GM12878 (cell line): Measurements from ENCODE around the gene PC. TPM values are rescaled to one million over a fixed set of nuclear protein-coding genes. Genes with fewer than 3 reads are reported as not detected.

Experiments used
- ATAC-seq: fragments of 200-7000 bp; cut with Tn5 transposase; 3 replicates; pipeline ENCODE4 v1.9.1; 2020; ENCODE audit warnings: mild to moderate bottlenecking, moderate library complexity
- BruUV-seq: library from RNA; stranded (reverse); fragments of 400-500 nt; replicated peaks from 2 replicates; lab custom pipeline; 2021; lab: Mats Ljungman, UMichigan
- CTCF ChIA-PET: fragments of 300-600 bp; sonication (Branson Sonifier 250); formaldehyde crosslinking; extraction: SDS; loops from one replicate; lab custom pipeline; 2021; ENCODE audit warnings: inconsistent platforms; lab: Yijun Ruan, JAX
- POLR2A ChIA-PET: fragments of 350-600 bp; formaldehyde crosslinking; extraction: SDS; loops from one replicate; lab custom pipeline; 2021; ENCODE audit warnings: inconsistent platforms; lab: Charles Lee
- RAD21 ChIA-PET: fragments of 300-600 bp; sonication (Branson Sonifier 250); formaldehyde crosslinking; loops from one replicate; lab custom pipeline; 2023; ENCODE audit warnings: antibody characterized with exemption; ENCODE audit not compliant: unreplicated experiment; lab: Charles Lee
- SMC1A ChIA-PET: fragments of 300-600 bp; sonication (Branson Sonifier 250); formaldehyde crosslinking; loops from one replicate; lab custom pipeline; 2023; ENCODE audit not compliant: unreplicated experiment, uncharacterized antibody; lab: Charles Lee
- DNase-seq: peaks from one replicate; pipeline ENCODE4 v3.0.0-alpha.2; 2011; ENCODE audit warnings: low read depth, low spot score
- FAIRE-seq: peaks from 3 replicates; lab custom pipeline; 2011; peaks lifted over from hg19 to GRCh38; lab: Jason Lieb, UNC
- H2AFZ ChIP-seq: 2 replicates; pipeline ENCODE4 v1.6.0; 2011; ENCODE audit warnings: low read depth, low read length, control low read depth; ENCODE audit not compliant: control insufficient read depth
- H3K27ac ChIP-seq: 2 replicates; pipeline ENCODE4 v1.5.1; 2011; ENCODE audit warnings: control low read depth; ENCODE audit not compliant: control insufficient read depth, insufficient read depth
- H3K27me3 ChIP-seq, 2 experiments: replicated peaks in 1 of 2; 2 replicates each; pipeline versions ENCODE4 v1.6.0 to v1.6.1; 2011; ENCODE audit warnings: low read length in 1 of 2; ENCODE audit not compliant: control insufficient read depth in 2 of 2, insufficient read depth in 2 of 2
- H3K36me3 ChIP-seq, 2 experiments: 2 replicates each; pipeline ENCODE4 v1.5.1; 2011; ENCODE audit warnings: low read length in 1 of 2; ENCODE audit not compliant: control insufficient read depth in 2 of 2, insufficient read depth in 2 of 2
- H3K4me1 ChIP-seq: 2 replicates; pipeline ENCODE4 v1.6.1; 2011; ENCODE audit warnings: mild to moderate bottlenecking, low read length, moderate library complexity, mixed read lengths; ENCODE audit not compliant: control insufficient read depth, insufficient read depth
- H3K4me2 ChIP-seq: 2 replicates; pipeline ENCODE4 v1.6.0; 2011; ENCODE audit warnings: control low read depth; ENCODE audit not compliant: control insufficient read depth, insufficient read depth
- H3K4me3 ChIP-seq: fragments of 200-600 bp; sonication (generic); 2 replicates; pipeline ENCODE4 v1.5.1; 2016
- H3K79me2 ChIP-seq: 2 replicates; pipeline ENCODE4 v1.6.0; 2011; ENCODE audit warnings: low read length; ENCODE audit not compliant: control insufficient read depth, insufficient read depth
- H3K9ac ChIP-seq: 2 replicates; pipeline ENCODE4 v1.8.0; 2011; ENCODE audit warnings: low read length, control low read depth, mixed read lengths; ENCODE audit not compliant: control insufficient read depth, insufficient read depth
- H3K9me3 ChIP-seq: replicated peaks from 3 replicates; pipeline ENCODE4 v1.5.1; 2011; ENCODE audit warnings: mild to moderate bottlenecking, low read length; ENCODE audit not compliant: control insufficient read depth, insufficient read depth
- H4K20me1 ChIP-seq: 2 replicates; pipeline ENCODE4 v1.6.0; 2011; ENCODE audit not compliant: control insufficient read depth, insufficient read depth
- RUNX3 ChIP-seq: IDR thresholded peaks from 2 replicates; pipeline ENCODE4 v1.6.1; 2012; ENCODE audit warnings: low read length, inconsistent platforms
- TCF12 ChIP-seq: IDR thresholded peaks from 2 replicates; pipeline ENCODE4 v1.6.1; 2011; ENCODE audit warnings: low read depth, mild to moderate bottlenecking, low read length
- WGBS: methylation state at CpG from one replicate; pipeline ENCODE4 v1.1.6; 2016; ENCODE audit warnings: low lambda C conversion rate; ENCODE audit not compliant: insufficient replicate concordance, insufficient coverage; ENCODE audit errors: missing lambda C conversion rate; 5-methylcytosine and 5-hydroxymethylcytosine counted together
- in situ Hi-C: fragments of 300-500 bp; cut with MboI; formaldehyde crosslinking; loops from 9 replicates; pipeline ENCODE4 v1.14.3; 2018; ENCODE audit warnings: mixed read lengths
- intact Hi-C: fragments of 100-400 bp; cut with micrococcal nuclease; formaldehyde crosslinking; loops from one replicate; pipeline ENCODE4 v1.14.2; 2022; ENCODE audit not compliant: unreplicated experiment
- polyA plus RNA-seq, 11 experiments: library from polyadenylated mRNA; depleted of rRNA in 4 of 11; unstranded in 6 of 11; stranded (reverse) in 5 of 11; fragments of >200 nt; fragmentation: Nextera tagmentation in 4 of 11; fragmentation: Illumina TruSeq in 1 of 11; extraction: Ambion mirVana in 4 of 11; extraction: Trizol in 1 of 11; gene quantifications; 1 replicate in 1 of 11; 2 replicates in 10 of 11; pipeline versions ENCODE4 v1.2.1 to v1.2.3, GENCODE V29; 2011 to 2016; ENCODE audit warnings: inconsistent platforms in 2 of 11, missing spikeins in 2 of 11, low read depth in 1 of 11
- total RNA-seq, 4 experiments: library from RNA; depleted of rRNA in 3 of 4; stranded (reverse); fragments of >200 nt in 3 of 4; fragmentation: Illumina TruSeq in 1 of 4; extraction: Trizol in 1 of 4; gene quantifications; 2 replicates each; pipeline versions ENCODE4 v1.2.1 to v1.2.3, GENCODE V29; 2013 to 2021
- TF ChIP-seq, protein P1 (sequence below): fragments of 450-650 bp; IDR thresholded peaks from 2 replicates; pipeline ENCODE4 v1.6.1; 2017; ENCODE audit warnings: mild to moderate bottlenecking, moderate library complexity

Gene PC
- total and polyA plus RNA-seq, 10 of the 15 experiments (the other 5 are each of a cell fraction or from before 2014, with no cell fraction given) = 0.22 to 10.3 (median 4.5) TPM

DNA sequence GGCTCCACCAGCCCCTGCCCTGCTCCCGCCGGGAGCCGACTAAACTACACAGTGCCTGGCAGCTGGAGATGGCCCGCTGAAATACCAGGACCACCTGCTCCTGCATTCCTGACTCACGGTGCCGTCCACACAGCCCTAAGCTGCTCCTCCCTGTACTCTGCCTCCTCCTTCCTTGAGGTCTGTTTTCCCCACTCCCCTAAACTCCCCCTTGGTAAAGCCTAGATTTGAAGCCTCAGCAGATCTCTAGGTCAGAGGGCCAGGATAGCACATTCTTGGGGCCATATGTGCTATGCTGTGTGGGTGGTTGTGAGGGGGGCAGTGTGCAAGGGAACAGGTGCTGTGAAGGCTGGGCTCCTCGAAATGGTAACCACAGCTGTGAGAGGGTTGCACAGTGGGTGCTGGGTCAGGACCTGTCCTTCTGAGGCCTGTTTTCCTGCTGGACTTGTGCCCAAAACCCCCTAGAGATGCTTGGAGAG, 91.6 kb downstream of the PC start:
- Histone ChIP-seq H3K27ac (no peak overlapping the region), H3K27me3 (no peaks in the 10 kb centered on the region), H3K4me1 (peaks cover 11% of the 10 kb centered on the region), H3K9me3 (no peaks in the 10 kb centered on the region), H3K36me3 (no peaks in the 10 kb centered on the region), H3K4me3 (no peak overlapping the region), H3K9ac (no peak overlapping the region), H3K4me2 (no peak overlapping the region), H2AFZ (no peak overlapping the region), H4K20me1 (no peaks in the 10 kb centered on the region), H3K79me2 (no peaks in the 10 kb centered on the region)
- WGBS = 73% methylated on average over 7 of the region's 7 CpGs
- in situ Hi-C loops (no loop called here), intact Hi-C loops (no loop called here)
- CTCF ChIA-PET = interaction anchor here (0.8 to 1.7 kb wide), 4 partner anchors 25 to 481 kb away, joined by 3 to 6 read pairs (median 5); no protein-coding TSS in a partner anchor
- POLR2A ChIA-PET = no interaction called here
- RAD21 ChIA-PET = no interaction called here
- DNase-seq = no peak
- no peak for ATAC-seq
- no peak for FAIRE-seq
- 0 out of 2 replicates have a peak, but pooled peaks have one; percentile 6 for TF ChIP-seq RUNX3
- peak; percentile 37; the same call in 1 of the 2 replicates for TF ChIP-seq TCF12
- TF ChIP-seq, protein P1, sequence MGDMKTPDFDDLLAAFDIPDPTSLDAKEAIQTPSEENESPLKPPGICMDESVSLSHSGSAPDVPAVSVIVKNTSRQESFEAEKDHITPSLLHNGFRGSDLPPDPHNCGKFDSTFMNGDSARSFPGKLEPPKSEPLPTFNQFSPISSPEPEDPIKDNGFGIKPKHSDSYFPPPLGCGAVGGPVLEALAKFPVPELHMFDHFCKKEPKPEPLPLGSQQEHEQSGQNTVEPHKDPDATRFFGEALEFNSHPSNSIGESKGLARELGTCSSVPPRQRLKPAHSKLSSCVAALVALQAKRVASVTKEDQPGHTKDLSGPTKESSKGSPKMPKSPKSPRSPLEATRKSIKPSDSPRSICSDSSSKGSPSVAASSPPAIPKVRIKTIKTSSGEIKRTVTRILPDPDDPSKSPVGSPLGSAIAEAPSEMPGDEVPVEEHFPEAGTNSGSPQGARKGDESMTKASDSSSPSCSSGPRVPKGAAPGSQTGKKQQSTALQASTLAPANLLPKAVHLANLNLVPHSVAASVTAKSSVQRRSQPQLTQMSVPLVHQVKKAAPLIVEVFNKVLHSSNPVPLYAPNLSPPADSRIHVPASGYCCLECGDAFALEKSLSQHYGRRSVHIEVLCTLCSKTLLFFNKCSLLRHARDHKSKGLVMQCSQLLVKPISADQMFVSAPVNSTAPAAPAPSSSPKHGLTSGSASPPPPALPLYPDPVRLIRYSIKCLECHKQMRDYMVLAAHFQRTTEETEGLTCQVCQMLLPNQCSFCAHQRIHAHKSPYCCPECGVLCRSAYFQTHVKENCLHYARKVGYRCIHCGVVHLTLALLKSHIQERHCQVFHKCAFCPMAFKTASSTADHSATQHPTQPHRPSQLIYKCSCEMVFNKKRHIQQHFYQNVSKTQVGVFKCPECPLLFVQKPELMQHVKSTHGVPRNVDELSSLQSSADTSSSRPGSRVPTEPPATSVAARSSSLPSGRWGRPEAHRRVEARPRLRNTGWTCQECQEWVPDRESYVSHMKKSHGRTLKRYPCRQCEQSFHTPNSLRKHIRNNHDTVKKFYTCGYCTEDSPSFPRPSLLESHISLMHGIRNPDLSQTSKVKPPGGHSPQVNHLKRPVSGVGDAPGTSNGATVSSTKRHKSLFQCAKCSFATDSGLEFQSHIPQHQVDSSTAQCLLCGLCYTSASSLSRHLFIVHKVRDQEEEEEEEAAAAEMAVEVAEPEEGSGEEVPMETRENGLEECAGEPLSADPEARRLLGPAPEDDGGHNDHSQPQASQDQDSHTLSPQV = no peak
- SMC1A ChIA-PET = interaction anchor here (1.0 kb wide), 1 partner anchor 28 kb away, joined by 4 read pairs; no protein-coding TSS in a partner anchor
- BruUV-seq = no TSS peak
